HepG2 (cell line): ENCODE data around the gene DMRT3. TPM values are rescaled to one million over a fixed set of nuclear protein-coding genes. Genes with fewer than 3 reads are reported as not detected.
A peak's percentile ranks its signal among the peaks of the same experiment; 100 is the strongest.

Experiments
- ATAC-seq: fragments of 200-7000 bp; cut with Tn5 transposase; 3 replicates; pipeline ENCODE4 v1.9.1; 2020; ENCODE audit warnings: mild to moderate bottlenecking, moderate library complexity
- BruUV-seq: library from RNA; stranded (reverse); fragments of 400-500 nt; replicated peaks from 2 replicates; lab custom pipeline; 2021; lab: Mats Ljungman, UMichigan
- CTCF ChIA-PET: fragments of 300-600 bp; formaldehyde crosslinking; extraction: SDS; loops from one replicate; lab custom pipeline; 2021; ENCODE audit warnings: low total read pairs, inconsistent platforms, low intra/inter-chr PET ratio; lab: Yijun Ruan, JAX
- POLR2A ChIA-PET: fragments of 350-600 bp; sonication (Branson Sonifier 250); formaldehyde crosslinking; loops from one replicate; lab custom pipeline; 2020; ENCODE audit warnings: antibody characterized with exemption, inconsistent platforms; lab: Yijun Ruan, JAX
- DNase-seq: peaks from one replicate; pipeline ENCODE4 v3.0.0-alpha.2; 2015; ENCODE audit warnings: low spot score
- FAIRE-seq: peaks from 3 replicates; lab custom pipeline; 2011; peaks lifted over from hg19 to GRCh38; lab: Jason Lieb, UNC
- H2AFZ ChIP-seq: one replicate; pipeline ENCODE4 v1.6.1; 2011; ENCODE audit warnings: low read length, inconsistent platforms
- H3K27ac ChIP-seq: fragments of 300-600 bp; 3 replicates; pipeline ENCODE4 v1.8.0; 2011; ENCODE audit warnings: mixed run types, mild to moderate bottlenecking, mixed read lengths, low read length, inconsistent platforms; ENCODE audit not compliant: insufficient read depth; ENCODE audit errors: extremely low read length
- H3K27me3 ChIP-seq, 2 experiments: fragments of 200-600 bp in 1 of 2; 2 replicates in 1 of 2; 3 replicates in 1 of 2; pipeline versions ENCODE4 v1.6.0 to v1.8.0; 2011; ENCODE audit warnings: low read length in 2 of 2, mild to moderate bottlenecking in 2 of 2, moderate library complexity in 2 of 2, inconsistent platforms in 1 of 2; ENCODE audit not compliant: insufficient read depth in 2 of 2, control insufficient read depth in 1 of 2
- H3K36me3 ChIP-seq, 2 experiments: fragments of 200-600 bp in 1 of 2; replicated peaks in 1 of 2; 2 replicates in 1 of 2; 3 replicates in 1 of 2; pipeline versions ENCODE4 v1.5.1 to v1.8.0; 2011; ENCODE audit warnings: low read length in 2 of 2, inconsistent platforms in 1 of 2; ENCODE audit not compliant: insufficient read depth in 2 of 2, control insufficient read depth in 1 of 2
- H3K4me1 ChIP-seq: 2 replicates; pipeline ENCODE4 v1.5.1; 2012; ENCODE audit warnings: low read length, inconsistent platforms; ENCODE audit not compliant: insufficient read depth
- H3K4me2 ChIP-seq: 2 replicates; pipeline ENCODE4 v1.6.0; 2011; ENCODE audit warnings: low read depth, low read length, inconsistent platforms
- H3K4me3 ChIP-seq, 3 experiments: fragments of 200-600 bp in 1 of 3; sonication (generic), shearing (Covaris generic) in 1 of 3; replicated peaks in 1 of 3; 2 replicates each; pipeline ENCODE4 v1.5.1; 2011 to 2016; ENCODE audit warnings: low read length in 3 of 3, inconsistent platforms in 2 of 3, low read depth in 2 of 3, mild to moderate bottlenecking in 2 of 3, control low read depth in 1 of 3, mixed read lengths in 1 of 3; ENCODE audit not compliant: insufficient read depth in 1 of 3
- H3K79me2 ChIP-seq: one replicate; pipeline ENCODE4 v1.6.1; 2011; ENCODE audit warnings: low read length, inconsistent platforms; ENCODE audit not compliant: insufficient read depth
- H3K9ac ChIP-seq: 2 replicates; pipeline ENCODE4 v1.6.0; 2011; ENCODE audit warnings: mild to moderate bottlenecking, low read depth, low read length, inconsistent platforms; ENCODE audit not compliant: insufficient read depth
- H3K9me3 ChIP-seq: 2 replicates; pipeline ENCODE4 v1.5.1; 2012; ENCODE audit warnings: mild to moderate bottlenecking, low read length
- H4K20me1 ChIP-seq: 2 replicates; pipeline ENCODE4 v1.6.0; 2011; ENCODE audit warnings: inconsistent platforms, mild to moderate bottlenecking, low read length, moderate library complexity; ENCODE audit not compliant: insufficient read depth
- ATF7 ChIP-seq, 2 experiments: fragments of 450-650 bp in 1 of 2; sonication (generic) in 1 of 2; formaldehyde crosslinking in 1 of 2; IDR thresholded peaks; 2 replicates each; pipeline versions ENCODE4 v1.4.0 to v1.6.1; 2016 to 2020; ENCODE audit warnings: antibody characterized with exemption in 1 of 2, mild to moderate bottlenecking in 1 of 2, missing genetic modification reagents in 1 of 2
- BCL6 ChIP-seq: IDR thresholded peaks from 2 replicates; pipeline ENCODE4 v1.6.1; 2016; ENCODE audit warnings: missing genetic modification reagents, missing compliant biosample characterization
- CREB1 ChIP-seq, 2 experiments: fragments of 450-650 bp in 1 of 2; IDR thresholded peaks; 2 replicates each; pipeline ENCODE4 v1.6.1; 2016 to 2017; ENCODE audit warnings: control low read depth in 1 of 2, mild to moderate bottlenecking in 1 of 2, missing compliant biosample characterization in 1 of 2, missing genetic modification characterization in 1 of 2
- FOXP1 ChIP-seq, 2 experiments: fragments of 450-650 bp in 1 of 2; IDR thresholded peaks; 2 replicates each; pipeline ENCODE4 v1.6.1; 2017 to 2018; ENCODE audit warnings: antibody characterized with exemption in 1 of 2
- HNRNPUL1 ChIP-seq: fragments of 200-400 bp; formaldehyde crosslinking; IDR thresholded peaks from 2 replicates; pipeline ENCODE4 v1.6.1; 2017; ENCODE audit warnings: low read depth, mild to moderate bottlenecking, low read length, moderate library complexity
- MATR3 ChIP-seq: sonication (generic); formaldehyde crosslinking; IDR thresholded peaks from 2 replicates; pipeline ENCODE4 v1.4.0; 2020; ENCODE audit warnings: missing genetic modification reagents
- MED13 ChIP-seq: sonication (generic); formaldehyde crosslinking; IDR thresholded peaks from 2 replicates; pipeline ENCODE4 v1.5.0; 2020; ENCODE audit warnings: missing genetic modification reagents
- MIER3 ChIP-seq: IDR thresholded peaks from 2 replicates; pipeline ENCODE4 v1.6.1; 2016; ENCODE audit warnings: missing compliant biosample characterization, borderline replicate concordance
- NCOA5 ChIP-seq: sonication (generic); formaldehyde crosslinking; IDR thresholded peaks from 2 replicates; pipeline ENCODE4 v1.4.0; 2020; ENCODE audit warnings: missing genetic modification reagents
- TRIM24 ChIP-seq: sonication (generic); formaldehyde crosslinking; IDR thresholded peaks from 2 replicates; pipeline ENCODE4 v1.8.0; 2022; ENCODE audit warnings: mild to moderate bottlenecking, missing genetic modification reagents
- ZNF30 ChIP-seq: sonication (generic); formaldehyde crosslinking; IDR thresholded peaks from 2 replicates; pipeline ENCODE4 v1.5.0; 2020; ENCODE audit warnings: mild to moderate bottlenecking, missing genetic modification reagents
- ZNF577 ChIP-seq: sonication (generic); formaldehyde crosslinking; IDR thresholded peaks from 2 replicates; pipeline ENCODE4 v1.4.0; 2020; ENCODE audit warnings: mild to moderate bottlenecking, low read depth, missing genetic modification reagents, borderline replicate concordance
- ZNF737 ChIP-seq: sonication (generic); formaldehyde crosslinking; IDR thresholded peaks from 2 replicates; pipeline ENCODE4 v1.5.0; 2020; ENCODE audit warnings: missing genetic modification reagents, mild to moderate bottlenecking, borderline replicate concordance
- ZNF773 ChIP-seq: sonication (generic); formaldehyde crosslinking; IDR thresholded peaks from 2 replicates; pipeline ENCODE4 v1.4.0; 2020; ENCODE audit warnings: missing genetic modification reagents, borderline replicate concordance
- ZNF776 ChIP-seq: sonication (generic); formaldehyde crosslinking; IDR thresholded peaks from 2 replicates; pipeline ENCODE4 v1.4.0; 2020; ENCODE audit warnings: mild to moderate bottlenecking, missing genetic modification reagents
- WGBS: methylation state at CpG from one replicate; pipeline ENCODE4 v1.1.6; 2017; ENCODE audit warnings: low lambda C conversion rate; 5-methylcytosine and 5-hydroxymethylcytosine counted together
- in situ Hi-C: cut with HindIII; loops from 2 replicates; pipeline ENCODE4 v1.10.0; 2017; ENCODE audit warnings: low pct_unique_long_range_greater_than_20kb; ENCODE audit not compliant: extremely low pct_ligation_motif_present
- intact Hi-C: fragments of 100-400 bp; cut with micrococcal nuclease; formaldehyde crosslinking; loops from one replicate; pipeline ENCODE4 v1.10.0; 2022; ENCODE audit not compliant: unreplicated experiment
- polyA plus RNA-seq, 8 experiments: library from polyadenylated mRNA; depleted of rRNA in 3 of 8; stranded (reverse) in 7 of 8; unstranded in 1 of 8; fragments of >200 nt; fragmentation: Illumina TruSeq in 4 of 8; extraction: Trizol in 4 of 8; gene quantifications; 2 replicates each; pipeline versions ENCODE4 v1.2.1 to v1.2.3, GENCODE V29; 2011 to 2016; ENCODE audit warnings: low read depth in 4 of 8, missing spikeins in 1 of 8, mixed read lengths in 1 of 8; ENCODE audit not compliant: insufficient read depth in 1 of 8
- total RNA-seq, 5 experiments: library from RNA; depleted of rRNA; stranded (reverse); fragments of >200 nt; fragmentation: Illumina TruSeq; extraction: Trizol; gene quantifications; 2 replicates each; pipeline ENCODE4 v1.2.3, GENCODE V29; 2016; ENCODE audit warnings: low read depth in 1 of 5
- TF ChIP-seq, protein P1 (sequence below): sonication (generic); formaldehyde crosslinking; IDR thresholded peaks from 2 replicates; pipeline ENCODE4 v1.5.0; 2020; ENCODE audit warnings: missing genetic modification reagents, mild to moderate bottlenecking, borderline replicate concordance
- TF ChIP-seq, protein P2 (sequence below): sonication (generic); formaldehyde crosslinking; IDR thresholded peaks from 2 replicates; pipeline ENCODE4 v1.4.0; 2020; ENCODE audit warnings: mild to moderate bottlenecking, missing genetic modification reagents

Gene DMRT3
- total and polyA plus RNA-seq, 2 of the 13 experiments (the other 11 are each of a cell fraction or from before 2014, with no cell fraction given) = not detected

DNA sequence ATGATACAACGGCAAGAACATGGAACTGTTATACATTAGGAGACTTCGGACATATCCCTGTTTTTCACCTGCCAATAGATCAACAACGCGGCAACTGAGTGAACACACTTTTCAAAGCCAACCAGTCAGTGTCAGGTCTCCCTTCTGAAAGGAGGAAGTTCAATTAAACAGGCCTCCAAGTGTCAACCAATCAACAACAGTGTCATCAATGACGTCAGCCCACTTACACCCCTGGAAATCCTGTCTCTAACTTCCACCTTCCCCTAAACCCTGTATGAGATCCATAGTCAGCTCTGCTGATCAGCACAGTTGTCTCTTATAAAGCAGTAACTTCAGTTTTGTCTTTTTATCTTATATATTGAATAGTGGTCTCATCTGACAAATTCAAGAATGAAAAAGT lies 36.6 kb downstream of the DMRT3 start:
- in situ Hi-C loops (no loop called here), intact Hi-C loops (no loop called here)
- no peak overlapping the region for H3K9ac ChIP-seq
- H3K79me2 ChIP-seq = no peaks in the 10 kb centered on the region
- H3K9me3 ChIP-seq = no peaks in the 10 kb centered on the region
- no peaks in the 10 kb centered on the region for H3K36me3 ChIP-seq
- DNase-seq (no peak), ATAC-seq (no peak), FAIRE-seq (no peak)
- ChIA-PET CTCF (no interaction called here), POLR2A (no interaction called here)
- no peak overlapping the region for H3K27ac ChIP-seq
- no peak overlapping the region for H2AFZ ChIP-seq
- 44% methylated on average over 5 of the region's 5 CpGs for WGBS
- peak; percentile 91 for TF ChIP-seq CREB1 (IDR thresholded peaks at IDR 0.05)
- TF ChIP-seq CREB1 (CRISPR knock-in tag; IDR thresholded peaks at IDR 0.05) = no peak
- no peak for TF ChIP-seq ZNF577 (CRISPR knock-in tag)
- TF ChIP-seq MIER3 (CRISPR knock-in tag) = no peak
- peak; percentile 81 for TF ChIP-seq ATF7 (IDR thresholded peaks at IDR 0.05)
- no peak for TF ChIP-seq ATF7 (CRISPR knock-in tag; IDR thresholded peaks at IDR 0.05)
- TF ChIP-seq NCOA5 (CRISPR knock-in tag) = no peak
- no peak for TF ChIP-seq BCL6 (CRISPR knock-in tag)
- TF ChIP-seq ZNF737 (CRISPR knock-in tag) = no peak
- no peak for TF ChIP-seq ZNF30
- no peak for TF ChIP-seq FOXP1 (IDR thresholded peaks at IDR 0.05)
- TF ChIP-seq FOXP1 (CRISPR knock-in tag; IDR thresholded peaks at IDR 0.05) = no peak
- TF ChIP-seq MATR3 (CRISPR knock-in tag) = no peak
- TF ChIP-seq TRIM24 (CRISPR knock-in tag) = no peak
- no peak for TF ChIP-seq HNRNPUL1
- TF ChIP-seq MED13 = no peak
- no peak for TF ChIP-seq ZNF776
- TF ChIP-seq, protein P1, sequence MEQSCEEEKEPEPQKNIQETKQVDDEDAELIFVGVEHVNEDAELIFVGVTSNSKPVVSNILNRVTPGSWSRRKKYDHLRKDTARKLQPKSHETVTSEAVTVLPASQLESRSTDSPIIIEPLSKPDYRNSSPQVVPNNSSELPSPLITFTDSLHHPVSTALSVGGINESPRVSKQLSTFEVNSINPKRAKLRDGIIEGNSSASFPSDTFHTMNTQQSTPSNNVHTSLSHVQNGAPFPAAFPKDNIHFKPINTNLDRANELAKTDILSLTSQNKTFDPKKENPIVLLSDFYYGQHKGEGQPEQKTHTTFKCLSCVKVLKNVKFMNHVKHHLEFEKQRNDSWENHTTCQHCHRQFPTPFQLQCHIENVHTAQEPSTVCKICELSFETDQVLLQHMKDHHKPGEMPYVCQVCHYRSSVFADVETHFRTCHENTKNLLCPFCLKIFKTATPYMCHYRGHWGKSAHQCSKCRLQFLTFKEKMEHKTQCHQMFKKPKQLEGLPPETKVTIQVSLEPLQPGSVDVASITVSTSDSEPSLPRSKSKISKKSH (CRISPR knock-in tag) = no peak
- TF ChIP-seq, protein P2, sequence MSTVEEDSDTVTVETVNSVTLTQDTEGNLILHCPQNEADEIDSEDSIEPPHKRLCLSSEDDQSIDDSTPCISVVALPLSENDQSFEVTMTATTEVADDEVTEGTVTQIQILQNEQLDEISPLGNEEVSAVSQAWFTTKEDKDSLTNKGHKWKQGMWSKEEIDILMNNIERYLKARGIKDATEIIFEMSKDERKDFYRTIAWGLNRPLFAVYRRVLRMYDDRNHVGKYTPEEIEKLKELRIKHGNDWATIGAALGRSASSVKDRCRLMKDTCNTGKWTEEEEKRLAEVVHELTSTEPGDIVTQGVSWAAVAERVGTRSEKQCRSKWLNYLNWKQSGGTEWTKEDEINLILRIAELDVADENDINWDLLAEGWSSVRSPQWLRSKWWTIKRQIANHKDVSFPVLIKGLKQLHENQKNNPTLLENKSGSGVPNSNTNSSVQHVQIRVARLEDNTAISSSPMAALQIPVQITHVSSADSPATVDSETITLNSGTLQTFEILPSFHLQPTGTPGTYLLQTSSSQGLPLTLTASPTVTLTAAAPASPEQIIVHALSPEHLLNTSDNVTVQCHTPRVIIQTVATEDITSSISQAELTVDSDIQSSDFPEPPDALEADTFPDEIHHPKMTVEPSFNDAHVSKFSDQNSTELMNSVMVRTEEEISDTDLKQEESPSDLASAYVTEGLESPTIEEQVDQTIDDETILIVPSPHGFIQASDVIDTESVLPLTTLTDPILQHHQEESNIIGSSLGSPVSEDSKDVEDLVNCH (CRISPR knock-in tag) = no peak
- TF ChIP-seq ZNF773 (CRISPR knock-in tag) = no peak
- no peak overlapping the region for H3K4me3 ChIP-seq
- no TSS peak for BruUV-seq
- no peaks in the 10 kb centered on the region; a peak in 1 of 5 replicates for H3K27me3 ChIP-seq
- no peak overlapping the region for H3K4me2 ChIP-seq
- no peaks in the 10 kb centered on the region for H4K20me1 ChIP-seq
- no peaks in the 10 kb centered on the region for H3K4me1 ChIP-seq
